ENCODE data around the gene APLNR.

APLNR gene

GRCh38 chr11:57217053-57217452 lies 20.0 kb downstream of the APLNR start:
- no peak for DNase-seq (ENCODE audit: low read depth)

- no peak for DNase-seq (ENCODE audit: low read depth)
Measured at GRCh38 chr11:57216463-57216862, 20.6 kb downstream of the APLNR start.

GRCh38 chr11:57214494-57214893 lies 22.6 kb downstream of the APLNR start:
- peak; percentile 36 for DNase-seq (ENCODE audit: low read depth)

GRCh38 chr11:57214098-57214417 lies 23.0 kb downstream of the APLNR start:
- DNase-seq (ENCODE audit: low read depth): no peak

GRCh38 chr11:57213342-57214097 lies 23.5 kb downstream of the APLNR start:
- DNase-seq (ENCODE audit: low read depth): no peak

- DNase-seq (ENCODE audit: low read depth): no peak
Measured at GRCh38 chr11:57210781-57211180, 26.3 kb downstream of the APLNR start.

- no peak for DNase-seq (ENCODE audit: low read depth)
Measured at GRCh38 chr11:57207168-57207567, 29.9 kb downstream of the APLNR start.

- DNase-seq (ENCODE audit: low read depth): peak; percentile 73
Measured at GRCh38 chr11:57205041-57205641, 31.9 kb downstream of the APLNR start.

GRCh38 chr11:57203882-57204480 lies 33.1 kb downstream of the APLNR start:
- no peak for DNase-seq (ENCODE audit: low read depth)

GRCh38 chr11:57203359-57203758 lies 33.7 kb downstream of the APLNR start:
- DNase-seq (ENCODE audit: low read depth): no peak

GRCh38 chr11:57202281-57202680 lies 34.8 kb downstream of the APLNR start:
- no peak for DNase-seq (ENCODE audit: low read depth)

GRCh38 chr11:57200917-57201316 lies 36.1 kb downstream of the APLNR start:
- DNase-seq (ENCODE audit: low read depth): no peak

GRCh38 chr11:57199330-57199729 lies 37.7 kb downstream of the APLNR start:
- no peak for DNase-seq (ENCODE audit: low read depth)

GRCh38 chr11:57197762-57198161 lies 39.3 kb downstream of the APLNR start:
- DNase-seq (ENCODE audit: low read depth): no peak

GRCh38 chr11:57196596-57196995 lies 40.5 kb downstream of the APLNR start:
- no peak for DNase-seq (ENCODE audit: low read depth)

- DNase-seq (ENCODE audit: low read depth): no peak
Measured at GRCh38 chr11:57192316-57192715, 44.7 kb downstream of the APLNR start.

GRCh38 chr11:57191311-57192219 lies 45.5 kb downstream of the APLNR start:
- no peak for DNase-seq (ENCODE audit: low read depth)

- no peak for DNase-seq (ENCODE audit: low read depth)
Measured at GRCh38 chr11:57190548-57190947, 46.5 kb downstream of the APLNR start.
